ENCODE data around the gene APOC3.
A peak's percentile ranks its signal among the peaks of the same experiment; 100 is the strongest.

Gene APOC3

DNA sequence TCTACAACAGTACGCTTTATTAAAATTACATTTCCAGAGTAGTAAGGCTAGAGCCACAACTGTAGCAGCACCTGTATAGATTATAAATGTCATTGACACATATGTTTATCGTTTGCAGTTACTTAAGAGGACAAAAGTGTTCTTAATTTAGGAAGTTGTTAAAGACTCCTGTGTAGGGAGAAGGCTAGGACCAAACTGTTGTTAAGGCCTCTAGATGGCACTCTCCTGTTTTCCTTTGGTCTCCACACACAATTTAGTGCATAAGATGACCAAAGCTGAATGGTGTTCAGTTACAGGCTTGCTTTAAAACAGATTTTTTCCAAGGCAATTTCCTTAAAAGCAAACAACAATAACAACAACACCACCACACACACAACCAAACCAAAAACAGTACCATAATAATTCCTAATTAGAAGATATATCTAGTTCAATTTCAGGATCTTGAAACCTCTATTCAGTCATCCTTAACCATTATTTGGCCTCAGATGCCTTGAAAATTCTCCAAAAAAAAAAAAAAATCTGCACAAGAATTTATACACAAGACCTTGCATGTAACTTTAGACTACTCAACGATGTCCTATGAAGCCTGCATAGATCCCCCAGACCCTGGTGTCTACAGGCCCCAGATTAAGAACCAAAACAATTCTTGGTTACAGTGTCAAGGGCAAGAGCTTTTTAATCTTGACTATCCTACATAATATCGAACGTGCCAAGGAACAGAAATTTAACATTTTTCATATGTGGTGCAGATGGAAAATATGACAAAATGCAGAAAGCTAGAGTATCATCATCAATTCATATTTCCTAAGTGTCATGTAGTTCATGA, 50.3 kb downstream of the APOC3 start:
- peak; percentile 70 for DNase-seq

GRCh38 chr11:116881143-116881542, 51.4 kb downstream of the APOC3 start:
- DNase-seq = no peak

DNA sequence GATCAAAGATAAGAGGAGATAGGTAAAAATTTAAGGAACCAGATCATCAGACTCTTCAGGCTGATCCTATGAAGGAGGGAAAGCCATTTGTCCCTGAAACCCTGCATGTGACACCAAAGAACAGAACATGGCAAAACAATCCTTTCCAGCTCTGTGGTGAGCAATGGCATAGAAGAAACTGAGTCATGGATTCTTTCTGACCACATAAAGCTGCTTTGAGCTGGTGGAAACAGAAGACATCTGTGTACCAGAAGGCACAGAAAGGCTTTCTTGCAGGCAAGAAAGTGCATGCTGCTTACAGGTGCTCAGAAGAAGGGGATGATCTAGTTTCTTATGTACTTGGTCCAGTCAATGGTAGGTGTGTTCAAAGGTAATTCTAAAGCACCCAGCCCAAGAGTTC, 52.7 kb downstream of the APOC3 start:
- DNase-seq = no peak
